Nephron progenitor cell (in vitro differentiated cells): ENCODE results near the gene SPOP.
"Not testable (repeated sequence)": the region's sequence is repeated elsewhere in the genome, so short reads cannot be mapped to it uniquely, and the experiment has no call there.

ENCODE experiments used
- DNase-seq: peaks from one replicate; pipeline ENCODE4 v3.0.0; 2021
- H3K27ac Mint-ChIP-seq: 2 replicates; pipeline ENCODE4 v1.8.0; 2021; ENCODE audit warnings: mild to moderate bottlenecking, moderate library complexity, mixed read lengths
- H3K27me3 Mint-ChIP-seq: 2 replicates; pipeline ENCODE4 v1.8.0; 2021; ENCODE audit warnings: mild to moderate bottlenecking, low read depth, mixed read lengths; ENCODE audit not compliant: poor library complexity
- H3K36me3 Mint-ChIP-seq: 2 replicates; pipeline ENCODE4 v1.8.0; 2021; ENCODE audit warnings: low read depth, mixed read lengths
- H3K4me1 Mint-ChIP-seq: 2 replicates; pipeline ENCODE4 v1.8.0; 2021; ENCODE audit warnings: mixed read lengths
- H3K4me3 Mint-ChIP-seq: 2 replicates; pipeline ENCODE4 v1.8.0; 2021; ENCODE audit warnings: mild to moderate bottlenecking, moderate library complexity, mixed read lengths
- H3K9me3 Mint-ChIP-seq: 2 replicates; pipeline ENCODE4 v1.8.0; 2021; ENCODE audit warnings: mild to moderate bottlenecking, moderate library complexity, mixed read lengths
- TF ChIP-seq, protein P1 (sequence below): fragments of 200-600 bp; sonication (generic); IDR thresholded peaks from 2 replicates; pipeline ENCODE4 v1.5.0; 2021; ENCODE audit warnings: antibody characterized with exemption

Gene SPOP

DNA sequence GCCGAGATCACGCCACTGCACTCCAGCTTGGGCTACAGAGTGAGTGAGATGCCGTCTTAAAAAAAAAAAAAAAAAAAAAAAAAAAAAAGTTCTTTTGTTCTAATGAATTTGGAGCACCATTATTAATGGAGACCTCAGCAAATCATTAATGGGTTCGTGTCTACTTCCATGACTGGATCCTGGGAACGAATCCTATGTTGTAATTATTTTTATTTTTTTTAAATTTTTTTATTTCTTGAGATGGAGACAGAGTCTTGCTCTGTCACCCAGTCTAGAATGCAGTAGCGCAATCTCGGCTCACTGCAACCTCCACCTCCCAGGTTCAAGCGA is 30.7 kb downstream of the SPOP start:
- Mint-ChIP-seq H3K4me3 (no peak overlapping the region), H3K27ac (no peak overlapping the region)

GRCh38 chr17:49646391-49647255 is 31.3 kb downstream of the SPOP start:
- H3K4me3 Mint-ChIP-seq: no peak overlapping the region
- no peaks in the 10 kb centered on the region for H3K9me3 Mint-ChIP-seq
- no peak for DNase-seq
- H3K27ac Mint-ChIP-seq: peak overlapping the region; percentile 84
- TF ChIP-seq, protein P1, sequence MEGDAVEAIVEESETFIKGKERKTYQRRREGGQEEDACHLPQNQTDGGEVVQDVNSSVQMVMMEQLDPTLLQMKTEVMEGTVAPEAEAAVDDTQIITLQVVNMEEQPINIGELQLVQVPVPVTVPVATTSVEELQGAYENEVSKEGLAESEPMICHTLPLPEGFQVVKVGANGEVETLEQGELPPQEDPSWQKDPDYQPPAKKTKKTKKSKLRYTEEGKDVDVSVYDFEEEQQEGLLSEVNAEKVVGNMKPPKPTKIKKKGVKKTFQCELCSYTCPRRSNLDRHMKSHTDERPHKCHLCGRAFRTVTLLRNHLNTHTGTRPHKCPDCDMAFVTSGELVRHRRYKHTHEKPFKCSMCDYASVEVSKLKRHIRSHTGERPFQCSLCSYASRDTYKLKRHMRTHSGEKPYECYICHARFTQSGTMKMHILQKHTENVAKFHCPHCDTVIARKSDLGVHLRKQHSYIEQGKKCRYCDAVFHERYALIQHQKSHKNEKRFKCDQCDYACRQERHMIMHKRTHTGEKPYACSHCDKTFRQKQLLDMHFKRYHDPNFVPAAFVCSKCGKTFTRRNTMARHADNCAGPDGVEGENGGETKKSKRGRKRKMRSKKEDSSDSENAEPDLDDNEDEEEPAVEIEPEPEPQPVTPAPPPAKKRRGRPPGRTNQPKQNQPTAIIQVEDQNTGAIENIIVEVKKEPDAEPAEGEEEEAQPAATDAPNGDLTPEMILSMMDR: no peak
- H3K36me3 Mint-ChIP-seq: peaks cover 8% of the 10 kb centered on the region
- H3K4me1 Mint-ChIP-seq: peaks cover 5% of the 10 kb centered on the region
- H3K27me3 Mint-ChIP-seq: no peaks in the 10 kb centered on the region

More for the DNA sequence above, 30.7 kb downstream of the SPOP start:
- Mint-ChIP-seq H3K4me1 (peaks cover 5% of the 10 kb centered on the region), H3K27me3 (no peaks in the 10 kb centered on the region), H3K36me3 (peaks cover 8% of the 10 kb centered on the region), H3K9me3 (no peaks in the 10 kb centered on the region)
- TF ChIP-seq, protein P1: no peak
- DNase-seq: no peak

DNA sequence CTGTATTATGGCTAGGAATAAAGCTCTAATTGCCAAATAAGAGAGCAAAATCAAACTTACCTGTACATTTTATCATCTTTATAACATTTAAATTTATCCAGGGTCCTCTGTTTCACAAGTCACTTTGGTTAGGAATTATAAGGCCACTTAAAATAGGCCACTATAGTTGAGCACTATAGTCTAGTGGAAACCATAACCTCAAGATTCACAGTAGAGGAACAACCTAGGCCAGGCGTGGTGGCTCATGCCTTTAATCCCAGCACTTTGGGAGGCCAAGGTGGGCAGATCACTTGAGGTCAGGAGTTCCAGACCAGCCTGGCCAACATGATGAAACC is 31.9 kb downstream of the SPOP start:
- not testable (repeated sequence) for H3K4me1 Mint-ChIP-seq, H3K4me3 Mint-ChIP-seq, H3K36me3 Mint-ChIP-seq, H3K9me3 Mint-ChIP-seq, DNase-seq, H3K27me3 Mint-ChIP-seq
- peak overlapping the region; percentile 84 for H3K27ac Mint-ChIP-seq

GRCh38 chr17:49645654-49646053 is 32.2 kb downstream of the SPOP start:
- Mint-ChIP-seq H3K4me3 (no peak overlapping the region), H3K27ac (no peak overlapping the region), H3K4me1 (peaks cover 5% of the 10 kb centered on the region)

GRCh38 chr17:49640556-49640955 is 37.3 kb downstream of the SPOP start:
- TF ChIP-seq, protein P1: no peak
- peaks cover 42% of the 10 kb centered on the region for H3K36me3 Mint-ChIP-seq

More at GRCh38 chr17:49645654-49646053, 32.2 kb downstream of the SPOP start:
- H3K36me3 Mint-ChIP-seq: peaks cover 10% of the 10 kb centered on the region
- DNase-seq: no peak
- TF ChIP-seq, protein P1: no peak
- no peaks in the 10 kb centered on the region for H3K27me3 Mint-ChIP-seq
- H3K9me3 Mint-ChIP-seq: peaks cover 4% of the 10 kb centered on the region

DNA sequence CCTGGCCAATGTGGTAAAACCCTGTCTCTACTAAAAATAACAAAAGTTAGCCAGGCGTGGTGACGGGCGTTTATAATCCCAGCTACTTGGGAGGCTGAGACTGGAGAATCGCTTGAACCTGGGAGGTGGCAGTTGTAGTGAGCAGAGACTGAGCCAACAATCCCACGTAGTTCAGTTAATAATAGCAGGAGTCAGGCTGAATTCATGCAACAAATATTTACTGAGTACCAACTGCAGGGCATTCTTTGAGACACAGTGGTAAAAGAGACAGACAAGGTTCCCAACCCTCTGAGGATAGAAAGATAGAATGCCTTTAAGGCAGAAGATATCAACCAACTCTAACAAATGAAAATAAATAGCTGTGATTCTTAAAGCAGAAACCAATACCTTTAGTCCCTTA is 39.1 kb downstream of the SPOP start:
- Mint-ChIP-seq H3K27ac (no peak overlapping the region), H3K27me3 (no peaks in the 10 kb centered on the region), H3K4me1 (peaks cover 11% of the 10 kb centered on the region), H3K36me3 (peaks cover 42% of the 10 kb centered on the region), H3K9me3 (peaks cover 12% of the 10 kb centered on the region), H3K4me3 (no peak overlapping the region)
- TF ChIP-seq, protein P1: no peak
- DNase-seq: no peak

More at GRCh38 chr17:49640556-49640955, 37.3 kb downstream of the SPOP start:
- no peaks in the 10 kb centered on the region for H3K27me3 Mint-ChIP-seq
- DNase-seq: no peak
- H3K4me1 Mint-ChIP-seq: peaks cover under 1% of the 10 kb centered on the region
- peaks cover 12% of the 10 kb centered on the region for H3K9me3 Mint-ChIP-seq
- no peak overlapping the region for H3K4me3 Mint-ChIP-seq
- H3K27ac Mint-ChIP-seq: no peak overlapping the region
